Measurements from ENCODE around the gene PRMT9.
A peak's percentile ranks its signal among the peaks of the same experiment; 100 is the strongest.

The PRMT9 gene

DNA sequence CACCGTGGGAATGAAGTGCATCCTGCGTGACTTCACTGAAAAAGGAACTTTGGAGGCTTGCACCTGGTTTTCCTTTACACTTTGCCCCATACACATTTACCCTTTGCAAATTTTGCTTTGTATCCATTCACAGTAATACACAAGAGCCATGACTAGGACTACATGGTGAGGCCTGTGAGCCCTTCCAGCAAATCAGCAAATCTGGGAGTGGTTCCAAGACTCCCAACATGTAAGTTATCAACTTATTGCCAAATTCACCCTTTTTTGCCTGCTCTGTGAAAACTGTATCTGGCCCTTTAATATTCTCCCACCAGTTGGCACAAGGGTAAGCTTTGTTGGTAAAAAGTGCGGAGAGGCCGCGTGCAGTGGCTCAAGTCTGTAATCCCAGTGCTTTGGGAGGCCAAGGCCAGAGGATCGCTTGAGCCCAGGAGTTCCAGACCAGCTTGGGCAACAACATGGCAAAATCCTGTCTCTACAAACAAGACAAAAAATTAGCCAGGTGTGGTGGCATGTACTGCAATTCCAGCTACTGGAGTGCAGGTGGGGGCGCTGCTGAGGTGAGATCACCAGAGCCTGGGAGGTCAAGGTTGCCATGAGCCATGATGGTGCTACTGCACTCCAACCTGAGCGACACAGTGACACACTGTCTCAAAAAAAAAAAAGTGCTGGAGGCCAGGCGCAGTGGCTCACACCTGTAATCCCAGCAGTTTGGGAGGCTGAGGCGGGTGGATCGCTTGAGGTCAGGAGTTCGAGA lies 5.0 kb downstream of the PRMT9 start:
- DNase-seq: peak; percentile 4

DNA sequence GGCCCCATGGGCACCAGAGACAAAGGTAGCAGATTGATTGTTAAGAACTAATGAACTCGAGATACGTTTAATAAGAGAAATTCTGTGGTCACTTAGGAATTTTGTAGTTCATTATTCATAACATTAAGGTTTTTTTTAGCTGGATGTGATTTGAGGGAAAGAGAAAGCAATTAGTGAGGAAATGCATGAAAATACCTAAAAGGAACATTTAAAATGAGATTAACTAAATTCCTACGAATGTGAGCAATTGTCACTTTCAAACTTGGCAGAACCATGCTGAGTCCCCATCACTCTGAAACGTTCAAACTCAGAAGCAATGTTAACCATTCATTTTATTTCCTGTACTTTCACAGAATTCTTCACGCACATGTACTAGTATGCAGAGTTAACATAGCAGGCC lies 5.9 kb downstream of the PRMT9 start:
- DNase-seq: no peak

DNA sequence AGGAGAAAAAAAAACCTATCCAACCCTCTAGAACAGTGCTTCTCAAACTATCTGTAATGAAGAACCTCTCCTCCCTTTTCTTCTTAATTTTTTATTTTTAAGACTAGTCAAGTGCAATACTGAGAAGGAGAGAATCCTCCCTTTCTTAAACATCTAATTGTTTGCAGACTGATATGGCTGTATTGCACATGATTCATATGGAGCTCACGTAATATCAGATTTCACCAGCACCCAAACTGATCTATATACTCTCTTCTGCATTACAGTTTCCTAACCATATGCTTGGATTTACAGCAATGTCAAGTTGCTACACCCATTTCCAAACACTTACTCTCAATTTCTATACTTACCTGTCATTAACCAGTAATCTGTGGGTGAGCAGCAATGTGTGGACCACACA lies 9.5 kb downstream of the PRMT9 start:
- no peak for DNase-seq

DNA sequence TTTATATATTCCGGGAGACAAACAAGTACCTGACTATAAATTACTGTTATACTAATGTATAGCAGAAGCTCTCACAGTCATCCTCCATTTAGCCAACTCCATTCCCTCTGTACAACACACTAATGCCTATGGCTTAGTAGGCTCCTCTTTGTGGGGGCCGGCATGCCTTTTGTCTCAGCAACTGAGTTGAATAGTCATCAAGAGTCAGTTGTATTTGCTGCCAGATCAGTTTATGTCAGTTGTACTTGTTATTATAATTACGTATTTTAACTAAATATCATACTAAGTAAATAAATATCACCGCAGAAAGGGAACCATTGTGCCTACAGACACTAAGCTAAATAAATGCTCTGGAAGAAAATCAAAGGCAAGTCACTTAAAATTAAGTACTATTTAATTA lies 9.9 kb downstream of the PRMT9 start:
- DNase-seq: no peak

DNA sequence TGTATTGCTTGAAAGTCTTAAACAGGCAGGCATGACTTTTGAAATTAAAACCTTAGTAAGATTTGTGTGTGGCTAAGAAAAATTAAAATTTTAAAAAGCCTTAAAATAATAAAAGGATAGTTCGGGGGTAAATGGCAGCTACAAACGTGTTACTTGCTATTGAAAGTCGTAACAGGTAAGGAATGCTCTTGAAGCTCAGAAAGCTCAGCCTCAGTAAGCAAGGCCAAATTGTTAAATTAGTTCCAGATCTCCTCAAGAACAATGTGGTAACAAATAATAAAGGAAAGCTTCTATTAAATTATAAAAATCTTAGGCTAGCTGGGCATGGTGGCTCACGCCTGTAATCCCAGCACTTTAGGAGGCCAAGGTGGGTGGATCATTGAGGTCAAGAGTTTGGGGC lies 25.5 kb downstream of the PRMT9 start:
- no peak for DNase-seq

DNA sequence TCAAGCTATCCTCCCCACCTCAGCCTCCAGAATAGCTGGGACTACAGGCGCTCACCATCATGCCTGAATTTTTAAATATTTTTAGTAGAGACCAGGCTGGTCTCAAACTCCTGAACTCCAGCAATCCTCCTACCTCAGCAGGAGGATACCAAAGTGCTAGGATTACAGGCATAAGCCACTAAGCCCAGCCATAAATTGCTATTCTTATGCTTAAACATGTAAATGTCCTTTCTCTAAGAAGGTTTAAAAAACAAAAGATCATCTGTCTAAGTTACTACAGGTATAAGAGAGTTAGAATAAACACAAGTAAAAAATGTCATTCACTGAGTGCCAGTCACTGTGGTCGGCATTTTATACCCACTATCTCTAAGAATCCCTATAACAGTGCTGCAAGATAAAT lies 28.3 kb downstream of the PRMT9 start:
- no peak for DNase-seq

DNA sequence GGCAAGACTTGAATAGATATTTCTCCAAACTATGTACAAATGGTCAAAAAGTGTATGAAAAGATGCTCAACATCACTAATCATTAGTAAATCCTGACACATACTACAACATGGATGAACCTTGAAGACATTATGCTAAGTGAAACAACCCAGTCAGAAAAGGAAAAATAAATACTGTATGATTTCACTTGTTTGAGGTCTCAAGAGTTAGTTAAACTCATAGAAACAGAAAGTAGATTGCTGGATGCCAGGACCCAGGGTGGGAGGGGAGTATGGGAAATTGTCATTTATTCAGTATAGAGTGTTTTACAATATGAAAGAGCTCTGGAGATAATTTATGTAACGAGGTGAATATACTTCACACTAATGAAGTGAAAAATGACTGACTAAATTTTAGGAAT lies 32.4 kb downstream of the PRMT9 start:
- no peak for DNase-seq

DNA sequence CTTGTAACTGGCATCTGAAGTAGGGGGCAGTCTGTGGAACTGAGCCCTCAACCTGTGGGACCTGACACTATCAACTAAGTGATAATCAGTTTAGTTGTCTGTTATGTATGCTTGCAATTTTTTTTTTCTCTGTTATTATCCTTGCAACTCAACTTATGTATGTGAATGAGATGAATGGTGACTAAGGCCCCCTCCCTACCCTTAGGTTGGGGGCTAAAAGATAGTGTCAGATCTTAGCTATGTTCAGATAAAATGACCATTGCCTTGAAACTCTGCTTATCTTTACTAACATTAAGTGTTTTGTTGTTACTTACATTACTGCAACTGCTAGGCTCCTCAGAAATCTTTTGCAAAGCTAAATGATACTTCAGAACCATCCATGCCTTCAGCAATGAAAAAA lies 35.3 kb downstream of the PRMT9 start:
- no peak for DNase-seq

DNA sequence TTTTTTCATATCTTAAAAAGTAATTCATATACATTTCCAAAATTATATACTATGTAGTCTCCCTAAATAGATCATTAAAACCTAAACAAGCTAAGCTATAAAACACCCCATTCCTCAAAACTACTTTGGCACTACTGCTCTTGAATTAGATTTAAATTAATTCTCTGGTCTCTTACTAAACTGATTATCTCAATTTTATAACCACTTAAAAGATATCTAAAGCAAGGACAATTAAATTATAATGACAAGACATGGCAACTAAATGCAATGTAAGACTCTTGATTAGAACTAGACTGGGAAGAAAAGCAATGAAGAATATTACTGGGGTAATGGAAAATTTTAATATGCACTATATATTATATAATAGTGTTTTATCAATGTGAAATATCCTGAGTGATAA lies 38.9 kb downstream of the PRMT9 start:
- DNase-seq: no peak

DNA sequence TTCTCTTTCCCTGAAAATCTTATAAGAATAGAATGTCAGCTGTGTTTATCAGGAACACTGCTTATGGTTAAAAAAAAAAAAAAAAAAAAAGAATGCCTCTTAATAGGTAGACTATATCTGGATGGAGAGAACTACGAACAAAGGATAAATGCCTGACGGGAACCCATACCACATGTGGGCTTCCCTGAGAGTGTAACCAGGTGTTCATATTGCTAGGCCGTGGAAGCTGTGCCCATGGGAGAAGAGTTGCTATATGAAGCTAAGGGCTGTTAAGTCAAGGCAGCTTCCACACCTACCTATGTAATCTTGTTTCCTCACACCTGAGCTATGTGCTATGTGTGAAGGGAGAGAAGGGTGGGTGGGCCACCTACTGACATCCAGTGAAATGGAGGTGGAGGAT lies 39.5 kb downstream of the PRMT9 start:
- DNase-seq: no peak

DNA sequence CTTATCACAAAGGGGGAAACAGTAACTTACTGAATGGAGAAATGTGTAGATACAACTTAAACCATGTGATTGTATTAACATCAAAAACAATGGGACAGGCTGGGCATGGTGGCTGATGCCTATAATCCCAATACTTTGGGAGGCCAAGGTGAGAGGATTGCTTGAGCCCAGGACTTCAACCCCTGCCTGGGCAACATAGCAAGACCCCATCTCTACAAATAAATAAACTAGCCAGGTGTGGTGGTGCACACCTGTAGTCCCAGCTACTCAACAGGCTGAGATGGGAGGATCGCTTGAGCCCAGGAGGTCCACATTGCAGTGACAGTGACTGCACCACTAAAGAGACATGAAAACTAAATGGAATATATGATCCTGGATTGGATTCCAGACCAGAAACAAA lies 40.3 kb downstream of the PRMT9 start:
- DNase-seq: no peak

DNA sequence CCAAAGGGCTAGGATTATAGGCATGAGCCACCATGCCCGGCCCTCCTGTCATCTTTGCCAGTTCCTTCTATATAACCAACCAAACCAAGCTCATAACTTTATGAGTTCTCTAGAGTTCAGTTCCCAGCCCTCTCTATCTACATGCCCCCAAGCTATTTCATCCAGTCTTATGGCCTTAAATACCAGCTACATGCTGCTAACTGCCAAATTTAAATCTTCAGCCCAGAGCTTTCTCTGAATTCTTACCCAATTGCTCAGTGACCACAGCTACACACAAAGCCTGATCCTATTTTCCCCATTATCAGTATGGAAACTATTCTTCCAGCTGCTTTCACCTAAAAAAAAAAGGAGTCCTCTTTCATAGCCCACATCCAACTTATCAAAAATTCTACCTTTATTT lies 43.6 kb downstream of the PRMT9 start:
- no peak for DNase-seq

DNA sequence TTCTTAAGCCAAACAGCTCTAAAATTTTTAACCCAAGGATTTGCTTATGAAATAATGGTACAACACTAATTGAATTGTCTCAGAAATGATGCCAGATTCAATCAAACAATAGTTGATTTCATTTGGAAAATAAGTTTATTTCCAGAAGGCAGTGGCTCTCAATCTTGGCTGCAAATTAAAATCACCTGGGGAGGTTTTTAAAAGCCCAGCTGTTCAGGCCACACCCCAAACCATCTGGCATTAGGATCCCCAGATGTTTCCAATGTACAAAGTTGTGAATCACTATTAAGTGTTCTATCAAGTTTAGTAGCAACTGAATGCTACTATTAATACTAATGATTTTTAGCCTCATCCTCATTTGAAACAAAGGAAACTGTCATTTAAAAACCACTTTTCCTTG lies 44.6 kb downstream of the PRMT9 start:
- DNase-seq: no peak

DNA sequence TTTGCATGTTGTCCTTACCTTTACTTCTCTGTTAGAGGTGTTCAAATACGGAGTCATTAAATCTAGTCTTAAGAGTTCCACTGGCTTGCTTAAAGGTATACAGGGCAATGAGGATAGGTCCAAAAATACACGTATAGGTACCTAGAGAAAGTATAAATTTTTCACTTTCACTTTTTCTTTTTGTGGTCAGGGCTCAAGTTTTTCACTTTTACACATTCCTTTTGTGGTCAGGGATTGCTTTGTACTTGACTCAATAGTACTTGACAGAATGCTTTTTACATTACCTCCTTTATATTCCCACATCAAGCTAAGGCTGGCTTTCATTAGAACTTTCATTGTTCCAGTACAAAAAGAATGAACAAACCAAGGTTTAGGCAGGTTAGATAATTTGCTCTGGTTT lies 45.0 kb downstream of the PRMT9 start:
- no peak for DNase-seq

DNA sequence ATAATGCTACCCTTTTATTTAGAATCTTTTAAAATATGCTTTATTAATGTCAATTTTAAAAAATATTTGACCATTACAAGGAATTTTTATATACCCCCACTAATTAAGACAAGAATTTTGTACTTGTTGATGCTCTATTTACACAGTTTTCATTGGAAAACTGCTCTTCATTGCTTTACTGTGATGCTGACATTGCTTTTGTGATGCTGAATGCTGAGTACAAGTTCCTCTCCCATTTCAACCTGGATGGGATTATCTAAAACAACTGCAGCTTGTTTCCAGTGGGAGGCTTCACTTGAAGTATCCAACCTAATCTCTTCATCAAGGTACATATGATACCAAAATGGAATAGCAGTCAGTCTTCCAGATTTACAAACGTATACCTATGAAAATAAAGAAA lies 45.6 kb downstream of the PRMT9 start:
- DNase-seq: no peak

DNA sequence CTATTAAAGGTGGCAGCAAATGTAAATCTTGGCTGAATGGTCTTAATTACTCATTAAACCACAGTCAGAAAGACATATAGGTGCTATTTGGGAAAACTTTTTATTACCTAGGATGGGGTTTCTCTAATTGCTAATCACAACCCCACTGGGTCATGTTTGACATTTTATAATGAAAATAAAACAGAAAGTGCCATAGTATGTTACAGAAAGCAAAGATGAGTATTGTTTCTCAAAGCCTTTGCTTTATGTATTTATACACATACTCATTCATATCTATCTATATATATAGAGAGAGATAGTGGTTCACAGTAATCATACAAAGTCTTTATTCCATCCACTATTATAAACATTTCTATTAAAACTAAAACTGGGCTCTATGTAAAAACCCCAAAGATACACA lies 48.6 kb downstream of the PRMT9 start:
- DNase-seq: no peak

DNA sequence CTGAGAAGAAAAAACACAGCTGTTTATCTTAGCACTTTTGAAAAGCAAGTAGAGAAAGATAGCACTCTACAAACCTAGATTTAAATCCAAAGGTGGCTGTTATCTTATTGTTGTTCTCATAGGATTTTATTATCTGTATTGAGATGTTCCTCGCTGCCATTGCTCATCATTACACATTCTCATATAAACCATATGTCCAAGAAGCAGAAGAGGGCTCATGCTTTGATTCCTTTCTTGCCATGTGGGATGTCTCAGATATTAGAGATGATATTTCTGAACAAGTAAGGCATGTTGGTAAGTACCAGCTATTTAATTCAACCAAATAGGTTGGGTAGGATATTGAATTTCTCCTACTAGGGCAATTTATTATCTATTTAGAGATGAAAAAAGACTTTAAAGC lies 50.3 kb downstream of the PRMT9 start:
- DNase-seq: no peak

DNA sequence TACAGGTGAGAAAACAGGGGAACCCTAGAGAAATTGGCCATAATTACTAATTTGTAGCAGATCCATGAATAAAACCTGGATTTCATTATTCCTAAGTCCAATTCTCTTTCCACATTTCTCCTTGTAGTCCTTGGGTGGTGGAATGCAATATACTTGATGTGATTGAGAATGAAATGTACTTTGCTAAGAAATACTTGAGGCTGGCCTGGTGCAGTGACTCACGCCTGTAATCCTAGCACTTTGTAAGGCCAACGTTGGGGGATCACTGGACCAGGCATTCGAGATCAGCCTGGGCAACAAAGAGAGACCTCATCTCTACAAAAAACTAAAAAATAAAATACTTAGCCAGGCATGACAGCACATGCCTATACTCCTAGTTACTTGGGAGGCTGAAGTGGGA lies 50.9 kb downstream of the PRMT9 start:
- no peak for DNase-seq

DNA sequence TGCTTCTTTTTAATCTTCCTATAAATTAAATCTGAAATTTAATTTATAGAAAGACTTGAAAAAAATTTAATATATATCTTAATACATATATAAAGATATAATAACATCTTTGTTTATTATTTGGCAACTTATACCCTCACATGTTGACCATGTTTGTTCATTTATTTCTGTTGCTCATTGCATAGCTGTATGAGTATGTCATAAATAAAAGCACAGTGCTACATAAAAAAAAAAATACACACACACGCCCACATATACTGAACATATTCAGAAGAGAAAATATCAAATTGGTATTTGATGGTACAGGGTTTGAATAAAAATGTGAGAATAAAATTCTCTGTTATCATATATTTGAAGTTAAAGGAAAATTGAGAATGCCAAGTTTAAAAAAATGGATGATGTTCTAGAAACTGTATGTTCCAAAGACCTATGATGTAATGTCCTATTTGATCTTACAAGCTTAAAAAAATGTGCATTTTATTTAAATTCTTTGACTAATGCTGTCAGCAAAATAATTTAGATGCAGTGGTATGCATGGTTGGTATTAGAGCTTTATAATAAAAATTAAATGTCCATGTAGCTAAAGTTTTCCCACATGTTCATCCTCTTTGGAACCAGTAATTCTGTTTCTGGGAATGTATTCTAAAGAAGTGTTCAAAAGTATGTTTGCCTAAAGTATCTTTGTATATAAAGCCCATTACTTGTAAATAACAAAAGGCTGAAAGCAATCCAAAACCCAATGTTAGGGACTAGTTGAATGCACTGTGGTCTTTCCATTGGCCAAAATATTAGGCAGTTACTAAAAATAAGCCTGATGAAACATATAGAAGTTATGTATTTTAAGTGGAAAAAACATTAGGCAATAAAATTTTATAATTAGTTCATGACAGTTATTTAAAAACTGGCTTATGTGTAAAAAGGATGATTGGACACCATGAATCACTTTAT lies 53.9 kb downstream of the PRMT9 start:
- no peak for DNase-seq

DNA sequence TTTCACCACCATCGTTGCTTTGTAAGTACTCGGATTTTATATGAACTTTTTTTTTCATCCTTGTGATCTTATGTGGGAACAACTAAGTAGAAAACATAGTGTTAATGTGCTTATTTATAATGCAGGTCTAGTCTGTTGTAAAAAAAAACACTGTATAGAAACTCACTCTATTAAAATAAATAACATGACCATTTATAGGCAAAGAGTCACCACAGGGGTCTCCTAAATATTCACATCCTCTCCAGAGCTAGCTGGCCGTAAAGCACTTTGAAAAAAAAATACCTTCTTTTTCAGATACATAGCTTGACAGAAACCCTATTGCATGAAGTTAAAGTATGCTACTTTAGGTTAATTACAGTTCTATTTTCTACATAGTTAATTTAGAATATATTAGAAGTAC lies 55.5 kb downstream of the PRMT9 start:
- no peak for DNase-seq

DNA sequence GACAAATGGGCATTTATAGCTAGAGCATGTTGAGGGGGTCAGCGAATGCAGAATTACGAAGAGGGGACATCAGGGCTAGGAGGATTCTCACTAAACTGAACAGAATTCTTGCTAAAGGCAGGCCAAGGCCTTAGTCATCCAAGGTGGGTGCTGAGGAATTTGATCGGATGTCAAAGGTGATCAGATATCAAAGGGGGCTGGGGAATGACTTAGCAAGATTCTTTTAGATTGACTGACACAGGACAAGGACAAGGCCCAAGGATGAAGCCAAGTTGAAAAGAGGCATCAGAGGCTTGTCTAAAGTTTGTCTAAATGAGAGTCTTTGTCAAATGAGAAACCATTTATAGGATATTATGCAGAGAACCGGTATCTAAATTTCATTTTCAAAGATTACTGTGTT lies 57.1 kb downstream of the PRMT9 start:
- no peak for DNase-seq

DNA sequence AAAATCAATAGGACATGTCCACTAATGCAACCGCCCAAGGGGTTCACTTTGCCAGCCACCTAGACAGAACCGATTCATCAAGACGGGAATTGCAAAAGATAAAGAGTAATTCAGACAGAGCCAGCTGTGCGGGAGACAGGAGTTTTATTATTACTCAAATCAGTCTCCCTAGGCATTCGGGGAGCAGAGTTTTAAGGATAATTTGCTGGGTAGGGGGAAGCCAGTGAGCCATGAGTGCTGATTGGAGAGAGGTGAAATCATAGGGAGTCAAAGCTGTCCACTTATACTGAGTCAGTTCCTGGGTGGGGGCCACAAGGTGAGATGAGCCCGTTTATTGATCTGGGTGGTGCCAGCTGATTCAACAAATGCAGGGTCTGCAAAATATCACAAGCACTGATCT lies 58.2 kb downstream of the PRMT9 start:
- DNase-seq: no peak

DNA sequence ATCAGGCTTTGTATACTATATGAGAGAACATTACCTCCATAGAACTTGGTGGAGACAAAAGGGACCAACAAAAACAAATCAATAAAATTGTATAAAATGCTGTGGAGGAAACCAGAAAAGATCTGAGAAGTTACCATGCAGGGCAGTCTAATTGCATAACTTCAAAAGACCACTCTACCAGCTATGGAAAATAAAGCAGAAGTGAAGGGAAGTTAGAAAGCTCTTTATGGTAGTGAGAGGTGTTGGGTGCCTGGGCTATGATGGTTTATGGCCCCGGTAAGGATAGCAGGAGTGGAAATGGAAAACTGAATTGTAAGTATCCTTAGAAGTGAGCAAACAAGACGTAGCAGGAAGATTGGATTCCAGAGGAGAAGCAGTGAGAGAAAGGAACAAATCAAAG lies 63.6 kb downstream of the PRMT9 start:
- DNase-seq: no peak

Measured in activated CD4-positive, alpha-beta T cell treated with anti-CD3 and anti-CD28 coated beads for 4 hours (primary cell).